ENCODE measurements around the gene RNPEPL1.

- TF ChIP-seq, protein P1, sequence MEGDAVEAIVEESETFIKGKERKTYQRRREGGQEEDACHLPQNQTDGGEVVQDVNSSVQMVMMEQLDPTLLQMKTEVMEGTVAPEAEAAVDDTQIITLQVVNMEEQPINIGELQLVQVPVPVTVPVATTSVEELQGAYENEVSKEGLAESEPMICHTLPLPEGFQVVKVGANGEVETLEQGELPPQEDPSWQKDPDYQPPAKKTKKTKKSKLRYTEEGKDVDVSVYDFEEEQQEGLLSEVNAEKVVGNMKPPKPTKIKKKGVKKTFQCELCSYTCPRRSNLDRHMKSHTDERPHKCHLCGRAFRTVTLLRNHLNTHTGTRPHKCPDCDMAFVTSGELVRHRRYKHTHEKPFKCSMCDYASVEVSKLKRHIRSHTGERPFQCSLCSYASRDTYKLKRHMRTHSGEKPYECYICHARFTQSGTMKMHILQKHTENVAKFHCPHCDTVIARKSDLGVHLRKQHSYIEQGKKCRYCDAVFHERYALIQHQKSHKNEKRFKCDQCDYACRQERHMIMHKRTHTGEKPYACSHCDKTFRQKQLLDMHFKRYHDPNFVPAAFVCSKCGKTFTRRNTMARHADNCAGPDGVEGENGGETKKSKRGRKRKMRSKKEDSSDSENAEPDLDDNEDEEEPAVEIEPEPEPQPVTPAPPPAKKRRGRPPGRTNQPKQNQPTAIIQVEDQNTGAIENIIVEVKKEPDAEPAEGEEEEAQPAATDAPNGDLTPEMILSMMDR (conservative IDR thresholded peaks at IDR 0.05; ENCODE audit: low read depth, low read length) = no peak
- no peak for TF ChIP-seq EZH2 (IDR thresholded peaks at IDR 0.05; ENCODE audit: low read length, unreplicated experiment)
Observed at GRCh38 chr2:240596080-240596460, 27.8 kb downstream of the RNPEPL1 start.

Measured in PC-3 (cell line).